Activated CD8-positive, alpha-beta T cell treated with anti-CD3 and anti-CD28 coated beads for 36 hours (primary cell): ENCODE data around the gene CYP1A1. TPM values are rescaled to one million over a fixed set of nuclear protein-coding genes. Genes with fewer than 3 reads are reported as not detected.
A peak's percentile ranks its signal among the peaks of the same experiment; 100 is the strongest.
"Not testable (repeated sequence)": the region's sequence is repeated elsewhere in the genome, so short reads cannot be mapped to it uniquely, and the experiment has no call there.

Source experiments
- ATAC-seq: fragments of 200-7000 bp; cut with Tn5 transposase; one replicate; pipeline ENCODE4 v1.10.0; 2021; ENCODE audit warnings: mild to moderate bottlenecking, moderate library complexity
- CTCF ChIA-PET: fragments of 350-600 bp; sonication (Branson Sonifier 250); formaldehyde crosslinking; loops from one replicate; lab custom pipeline; 2021; ENCODE audit warnings: antibody characterized with exemption; lab: Charles Lee
- POLR2A ChIA-PET: fragments of 350-600 bp; sonication (Branson Sonifier 250); formaldehyde crosslinking; loops from one replicate; lab custom pipeline; 2021; ENCODE audit warnings: antibody characterized with exemption; lab: Charles Lee
- DNase-seq: peaks from one replicate; pipeline ENCODE4 v3.0.0-alpha.2; 2020
- H3K27ac Mint-ChIP-seq: one replicate; pipeline ENCODE4 v1.8.0; 2021; ENCODE audit warnings: mild to moderate bottlenecking, mixed read lengths
- H3K27me3 Mint-ChIP-seq: one replicate; pipeline ENCODE4 v1.8.0; 2021; ENCODE audit warnings: mixed read lengths
- H3K36me3 Mint-ChIP-seq: one replicate; pipeline ENCODE4 v1.8.0; 2021; ENCODE audit warnings: low read depth, mixed read lengths
- H3K4me1 Mint-ChIP-seq: one replicate; pipeline ENCODE4 v1.8.0; 2021; ENCODE audit warnings: low read depth, mixed read lengths
- H3K4me3 Mint-ChIP-seq: one replicate; pipeline ENCODE4 v1.8.0; 2021; ENCODE audit warnings: mild to moderate bottlenecking, moderate library complexity, mixed read lengths
- H3K9me3 Mint-ChIP-seq: one replicate; pipeline ENCODE4 v1.8.0; 2021; ENCODE audit warnings: mixed read lengths
- CTCF ChIP-seq: fragments of 200-600 bp; IDR thresholded peaks from one replicate; pipeline ENCODE4 v1.8.0; 2022; ENCODE audit warnings: antibody characterized with exemption, mild to moderate bottlenecking
- intact Hi-C: fragments of 100-400 bp; cut with micrococcal nuclease; formaldehyde crosslinking; loops from one replicate; pipeline ENCODE4 v1.10.0; 2022
- total RNA-seq, 2 experiments: library from RNA; stranded (reverse); gene quantifications; one replicate each; pipeline ENCODE4 v1.2.3, GENCODE V29; 2021

CYP1A1 gene
- total RNA-seq, 2 experiments from 2014 or later, result 4.3 to 4.9 TPM

DNA sequence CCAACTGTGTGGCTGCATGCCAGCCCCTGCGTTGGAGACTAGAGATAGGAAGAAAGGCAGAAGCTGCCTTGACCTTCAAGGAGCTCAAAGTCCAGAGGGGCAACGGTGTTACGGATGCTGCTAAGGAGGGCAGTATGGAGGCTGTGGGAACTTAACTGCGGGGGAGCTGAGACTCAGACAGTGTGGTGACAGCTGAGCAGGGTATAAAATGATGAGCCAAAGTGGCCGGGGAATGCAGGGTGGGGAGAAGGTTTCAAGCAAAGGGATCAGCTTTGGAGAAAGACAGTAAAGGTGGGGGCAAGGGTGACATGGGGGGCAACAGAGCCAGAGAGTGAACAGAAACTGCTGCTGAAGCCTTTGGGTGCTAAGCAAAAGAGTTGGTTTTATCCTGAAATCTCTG, 17.1 kb upstream of the CYP1A1 start:
- CTCF ChIA-PET, result interaction anchor here (2.5 kb wide), 1 partner anchor 106 kb away, joined by 8 read pairs; no protein-coding TSS in a partner anchor
- no peak for TF ChIP-seq CTCF
- no peak overlapping the region for H3K4me3 Mint-ChIP-seq
- H3K36me3 Mint-ChIP-seq, result peaks cover 5% of the 10 kb centered on the region
- POLR2A ChIA-PET, result no interaction called here
- H3K27ac Mint-ChIP-seq, result no peak overlapping the region
- H3K9me3 Mint-ChIP-seq, result peaks cover 12% of the 10 kb centered on the region
- intact Hi-C loops, result no loop called here
- peaks cover 7% of the 10 kb centered on the region for H3K27me3 Mint-ChIP-seq
- no peak for DNase-seq
- ATAC-seq, result no peak
- H3K4me1 Mint-ChIP-seq, result peaks cover 7% of the 10 kb centered on the region

DNA sequence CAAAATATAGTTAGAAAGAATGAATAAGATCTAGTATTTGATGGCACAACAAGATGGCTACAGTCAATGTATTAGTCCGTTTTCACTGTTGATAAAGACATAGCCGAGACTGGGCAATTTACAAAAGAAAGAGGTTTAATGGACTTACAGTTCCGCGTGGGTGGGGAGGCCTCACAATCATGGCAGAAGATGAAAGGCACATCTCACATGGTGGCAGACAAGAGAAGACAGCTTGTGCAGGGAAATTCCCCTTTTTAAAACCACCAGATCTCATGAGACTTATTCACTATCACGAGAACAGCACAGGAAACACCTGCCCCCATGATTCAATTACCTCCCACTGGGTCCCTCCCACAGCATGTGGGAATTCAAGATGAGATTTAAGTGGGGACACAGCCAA, 12.9 kb upstream of the CYP1A1 start:
- CTCF ChIA-PET, ATAC-seq: not testable (repeated sequence)

DNA sequence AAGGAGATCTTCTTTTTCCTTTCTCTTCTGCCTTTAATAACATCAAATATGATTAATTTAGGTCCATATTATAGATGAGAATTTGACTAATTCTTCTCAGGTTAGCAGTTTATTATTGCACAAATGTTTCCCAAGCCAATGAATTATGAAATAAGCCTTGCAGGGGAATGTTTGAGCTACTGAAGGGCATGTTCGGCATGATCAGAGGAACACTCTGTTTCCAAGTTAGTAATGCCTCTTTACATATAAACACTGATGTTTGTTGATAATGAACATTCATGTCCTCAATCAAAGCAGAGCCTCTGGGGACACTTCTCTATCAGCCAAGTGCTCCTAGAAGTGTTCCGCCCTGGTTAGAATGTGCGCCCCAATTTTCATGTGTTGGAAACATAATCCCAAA, 10.0 kb upstream of the CYP1A1 start:
- DNase-seq (no peak), ATAC-seq (no peak)
- no peak overlapping the region for H3K27ac Mint-ChIP-seq
- H3K36me3 Mint-ChIP-seq, result peaks cover 7% of the 10 kb centered on the region
- TF ChIP-seq CTCF, result no peak
- ChIA-PET CTCF (interaction anchor here (0.8 to 1.8 kb wide), 2 partner anchors 34 to 35 kb away, joined by 3 to 5 read pairs; no protein-coding TSS in a partner anchor), POLR2A (interaction anchor here (0.9 kb wide), 1 partner anchor 9 kb away, joined by 3 read pairs; no protein-coding TSS in a partner anchor)
- H3K4me3 Mint-ChIP-seq, result no peak overlapping the region
- intact Hi-C loops, result no loop called here
- H3K27me3 Mint-ChIP-seq, result peaks cover 27% of the 10 kb centered on the region
- peaks cover 12% of the 10 kb centered on the region for H3K9me3 Mint-ChIP-seq
- peaks cover 7% of the 10 kb centered on the region for H3K4me1 Mint-ChIP-seq

More for the DNA sequence above, 12.9 kb upstream of the CYP1A1 start:
- Mint-ChIP-seq H3K9me3 (peaks cover 17% of the 10 kb centered on the region), H3K27me3 (peaks cover 25% of the 10 kb centered on the region), H3K27ac (peak overlapping the region; percentile 57)
- H3K4me1 Mint-ChIP-seq, H3K4me3 Mint-ChIP-seq, H3K36me3 Mint-ChIP-seq, intact Hi-C loops, POLR2A ChIA-PET: not testable (repeated sequence)
- DNase-seq, result peak; percentile 51

DNA sequence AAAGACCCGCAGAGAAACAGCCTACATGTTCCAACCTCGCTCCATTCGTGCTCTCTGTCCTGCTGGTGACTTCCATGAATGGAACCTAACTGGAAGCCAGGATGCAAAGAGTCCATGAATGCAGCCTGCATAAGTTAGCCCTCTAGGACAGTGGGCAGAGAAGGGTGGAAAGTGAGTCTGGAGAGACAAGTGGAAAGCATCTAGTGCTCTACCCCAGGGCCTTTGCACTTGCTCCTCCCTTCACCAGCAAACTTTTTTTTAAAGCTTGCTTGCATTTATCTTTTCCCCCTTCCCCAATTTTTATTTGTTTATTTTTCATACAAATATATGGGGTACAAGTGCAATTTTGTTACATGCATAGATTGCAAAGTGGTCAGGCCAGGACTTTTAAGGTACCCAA, 7.9 kb upstream of the CYP1A1 start:
- no peak overlapping the region for H3K4me3 Mint-ChIP-seq
- H3K36me3 Mint-ChIP-seq, result peaks cover 7% of the 10 kb centered on the region

DNA sequence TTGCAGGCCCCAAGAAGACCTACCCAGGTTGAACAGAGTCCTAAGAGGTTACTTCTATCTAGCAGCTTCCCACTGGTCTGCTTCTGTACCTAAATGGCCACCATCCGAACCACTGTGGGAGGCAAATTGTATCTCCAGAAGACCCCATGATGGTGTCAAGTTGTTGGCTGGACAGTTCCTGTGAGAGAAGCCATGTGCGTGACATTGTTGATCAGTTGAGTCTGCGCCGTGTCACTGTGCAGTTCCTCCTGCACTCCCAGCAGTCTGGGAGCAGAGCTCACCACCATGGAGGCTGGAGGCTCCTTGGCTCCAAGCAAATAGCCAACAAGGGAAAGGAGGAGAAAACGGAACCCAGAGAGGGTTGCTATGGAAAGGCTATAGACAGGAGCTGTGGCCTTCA, 7.5 kb upstream of the CYP1A1 start:
- ATAC-seq (no peak), DNase-seq (no peak)
- no peak for TF ChIP-seq CTCF
- ChIA-PET CTCF (no interaction called here), POLR2A (interaction anchor here (0.7 kb wide), 1 partner anchor 221 kb away, joined by 3 read pairs; no protein-coding TSS in a partner anchor)
- intact Hi-C loops, result no loop called here
- peaks cover 7% of the 10 kb centered on the region for H3K9me3 Mint-ChIP-seq
- H3K36me3 Mint-ChIP-seq, result peaks cover 3% of the 10 kb centered on the region
- no peak overlapping the region for H3K27ac Mint-ChIP-seq
- H3K4me3 Mint-ChIP-seq, result no peak overlapping the region
- H3K27me3 Mint-ChIP-seq, result peaks cover 29% of the 10 kb centered on the region
- H3K4me1 Mint-ChIP-seq, result peaks cover under 1% of the 10 kb centered on the region

More for the DNA sequence above, 7.9 kb upstream of the CYP1A1 start:
- H3K27me3 Mint-ChIP-seq, result peaks cover 27% of the 10 kb centered on the region
- no peak for TF ChIP-seq CTCF
- H3K4me1 Mint-ChIP-seq, result peaks cover 4% of the 10 kb centered on the region
- intact Hi-C loops, result no loop called here
- peaks cover 12% of the 10 kb centered on the region for H3K9me3 Mint-ChIP-seq
- ChIA-PET CTCF (no interaction called here), POLR2A (no interaction called here)
- ATAC-seq, result no peak
- H3K27ac Mint-ChIP-seq, result no peak overlapping the region
- no peak for DNase-seq
